ENCODE data around the gene POM121L2.
A peak's percentile ranks its signal among the peaks of the same experiment; 100 is the strongest.

The POM121L2 gene

GRCh38 chr6:27293436-27294098 lies 18.5 kb downstream of the POM121L2 start:
- Histone ChIP-seq H3K4me1 (ENCODE audit: control insufficient read depth, insufficient read depth, low read length) (peaks cover 8% of the 10 kb centered on the region), H3K9me3 (ENCODE audit: control insufficient read depth, insufficient read depth, low read depth, low read length) (no peaks in the 10 kb centered on the region), H3K4me3 (ENCODE audit: low read depth, low read length) (peak overlapping the region; percentile 90), H3K9ac (ENCODE audit: low read length) (no peak overlapping the region), H3K27me3 (ENCODE audit: control insufficient read depth, insufficient read depth, low read length) (peaks cover 39% of the 10 kb centered on the region), H3K36me3 (ENCODE audit: control insufficient read depth, insufficient read depth, low read length) (no peaks in the 10 kb centered on the region), H3K27ac (ENCODE audit: low read depth, low read length) (no peak overlapping the region)

GRCh38 chr6:27290850-27291208 lies 21.2 kb downstream of the POM121L2 start:
- peak overlapping the region; percentile 3 for H3K9ac ChIP-seq (ENCODE audit: low read length)
- no peaks in the 10 kb centered on the region for H3K36me3 ChIP-seq (ENCODE audit: control insufficient read depth, insufficient read depth, low read length)
- H3K4me3 ChIP-seq (ENCODE audit: low read depth, low read length), result peak overlapping the region; percentile 59
- H3K4me1 ChIP-seq (ENCODE audit: control insufficient read depth, insufficient read depth, low read length), result peaks cover 9% of the 10 kb centered on the region
- H3K9me3 ChIP-seq (ENCODE audit: control insufficient read depth, insufficient read depth, low read depth, low read length), result no peaks in the 10 kb centered on the region
- no peak overlapping the region for H3K27ac ChIP-seq (ENCODE audit: low read depth, low read length)
- H3K27me3 ChIP-seq (ENCODE audit: control insufficient read depth, insufficient read depth, low read length), result peaks cover 60% of the 10 kb centered on the region

DNA sequence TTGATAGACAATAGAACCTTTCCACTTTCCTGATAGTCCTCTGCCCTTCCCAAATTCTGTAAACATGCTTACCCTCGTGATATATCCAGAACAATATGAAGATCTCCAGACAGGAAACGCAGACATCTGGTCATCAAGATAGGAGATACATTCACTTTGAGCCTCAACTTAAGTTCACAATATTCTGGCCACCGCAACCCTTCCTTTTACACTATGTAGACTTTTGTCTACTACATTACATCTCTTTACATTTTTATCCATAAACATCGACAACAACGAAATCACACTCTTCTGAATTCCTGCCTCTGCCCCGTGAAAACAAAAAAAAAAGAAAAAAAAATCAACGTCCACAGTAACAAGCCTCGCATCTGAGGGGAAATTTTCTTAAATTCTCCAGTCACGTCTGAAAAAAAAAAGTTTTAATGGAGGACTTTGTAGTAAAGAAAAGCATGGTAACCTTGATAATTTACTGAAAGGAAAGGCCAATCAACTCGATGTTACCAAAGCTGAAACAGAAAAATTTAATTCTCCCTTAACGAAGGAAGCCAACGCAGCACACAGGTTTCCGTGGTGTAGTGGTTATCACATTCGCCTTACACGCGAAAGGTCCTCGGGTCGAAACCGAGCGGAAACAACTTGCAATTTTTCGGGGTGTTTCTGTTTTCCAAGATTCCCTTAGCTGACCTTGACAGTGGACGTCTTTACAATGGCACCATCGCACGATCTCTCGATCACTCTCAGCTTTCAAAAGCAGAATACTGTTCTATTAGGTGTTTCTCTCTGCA lies 21.8 kb downstream of the POM121L2 start:
- Histone ChIP-seq H3K9me3 (ENCODE audit: control insufficient read depth, insufficient read depth, low read depth, low read length) (no peaks in the 10 kb centered on the region), H3K4me3 (ENCODE audit: low read depth, low read length) (peak overlapping the region; percentile 59), H3K4me1 (ENCODE audit: control insufficient read depth, insufficient read depth, low read length) (peaks cover 9% of the 10 kb centered on the region), H3K36me3 (ENCODE audit: control insufficient read depth, insufficient read depth, low read length) (no peaks in the 10 kb centered on the region), H3K27ac (ENCODE audit: low read depth, low read length) (no peak overlapping the region), H3K9ac (ENCODE audit: low read length) (no peak overlapping the region), H3K27me3 (ENCODE audit: control insufficient read depth, insufficient read depth, low read length) (peaks cover 62% of the 10 kb centered on the region)

- Histone ChIP-seq H3K4me1 (ENCODE audit: control insufficient read depth, insufficient read depth, low read length) (peaks cover 9% of the 10 kb centered on the region), H3K9me3 (ENCODE audit: control insufficient read depth, insufficient read depth, low read depth, low read length) (no peaks in the 10 kb centered on the region), H3K27ac (ENCODE audit: low read depth, low read length) (no peak overlapping the region), H3K9ac (ENCODE audit: low read length) (peak overlapping the region; percentile 29), H3K36me3 (ENCODE audit: control insufficient read depth, insufficient read depth, low read length) (no peaks in the 10 kb centered on the region), H3K27me3 (ENCODE audit: control insufficient read depth, insufficient read depth, low read length) (peaks cover 62% of the 10 kb centered on the region), H3K4me3 (ENCODE audit: low read depth, low read length) (peak overlapping the region; percentile 79)
Observed at GRCh38 chr6:27288136-27289044, 23.7 kb downstream of the POM121L2 start.

- peak overlapping the region; percentile 29 for H3K9ac ChIP-seq (ENCODE audit: low read length)
Observed at GRCh38 chr6:27287751-27288135, 24.3 kb downstream of the POM121L2 start.

DNA sequence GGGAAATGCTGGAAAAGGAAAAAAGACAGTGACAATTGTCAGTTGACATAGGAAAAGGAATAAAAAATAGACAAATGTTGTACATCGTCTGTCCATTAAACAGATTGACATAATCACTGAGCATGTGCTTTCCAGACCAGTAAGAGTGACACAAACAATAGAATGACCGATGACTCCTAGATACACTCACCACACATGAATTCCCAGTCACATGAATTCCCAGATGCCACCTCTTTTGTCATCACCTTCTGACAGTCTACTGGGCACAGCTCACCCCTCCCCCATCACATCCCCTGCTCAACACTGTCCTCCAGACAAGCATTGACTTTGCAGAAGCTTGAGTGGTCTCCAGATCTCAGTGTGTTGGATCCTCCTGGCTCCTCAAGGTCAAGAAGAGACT lies 25.9 kb downstream of the POM121L2 start:
- no peaks in the 10 kb centered on the region for H3K36me3 ChIP-seq (ENCODE audit: control insufficient read depth, insufficient read depth, low read length)
- peaks cover 52% of the 10 kb centered on the region for H3K27me3 ChIP-seq (ENCODE audit: control insufficient read depth, insufficient read depth, low read length)
- H3K9ac ChIP-seq (ENCODE audit: low read length), result no peak overlapping the region
- H3K4me1 ChIP-seq (ENCODE audit: control insufficient read depth, insufficient read depth, low read length), result peaks cover 9% of the 10 kb centered on the region
- no peak overlapping the region for H3K4me3 ChIP-seq (ENCODE audit: low read depth, low read length)
- H3K9me3 ChIP-seq (ENCODE audit: control insufficient read depth, insufficient read depth, low read depth, low read length), result no peaks in the 10 kb centered on the region
- H3K27ac ChIP-seq (ENCODE audit: low read depth, low read length), result no peak overlapping the region

More at GRCh38 chr6:27287751-27288135, 24.3 kb downstream of the POM121L2 start:
- H3K4me3 ChIP-seq (ENCODE audit: low read depth, low read length), result peak overlapping the region; percentile 79
- H3K36me3 ChIP-seq (ENCODE audit: control insufficient read depth, insufficient read depth, low read length), result no peaks in the 10 kb centered on the region
- H3K27ac ChIP-seq (ENCODE audit: low read depth, low read length), result no peak overlapping the region
- H3K9me3 ChIP-seq (ENCODE audit: control insufficient read depth, insufficient read depth, low read depth, low read length), result no peaks in the 10 kb centered on the region
- peaks cover 62% of the 10 kb centered on the region for H3K27me3 ChIP-seq (ENCODE audit: control insufficient read depth, insufficient read depth, low read length)
- H3K4me1 ChIP-seq (ENCODE audit: control insufficient read depth, insufficient read depth, low read length), result peaks cover 9% of the 10 kb centered on the region

GRCh38 chr6:27283279-27283678 lies 28.8 kb downstream of the POM121L2 start:
- no peaks in the 10 kb centered on the region for H3K9me3 ChIP-seq (ENCODE audit: control insufficient read depth, insufficient read depth, low read depth, low read length)
- H3K27me3 ChIP-seq (ENCODE audit: control insufficient read depth, insufficient read depth, low read length), result peaks cover 29% of the 10 kb centered on the region
- H3K27ac ChIP-seq (ENCODE audit: low read depth, low read length), result no peak overlapping the region
- no peak overlapping the region for H3K9ac ChIP-seq (ENCODE audit: low read length)
- H3K4me3 ChIP-seq (ENCODE audit: low read depth, low read length), result no peak overlapping the region
- H3K36me3 ChIP-seq (ENCODE audit: control insufficient read depth, insufficient read depth, low read length), result no peaks in the 10 kb centered on the region
- no peaks in the 10 kb centered on the region for H3K4me1 ChIP-seq (ENCODE audit: control insufficient read depth, insufficient read depth, low read length)

GRCh38 chr6:27281569-27281968 lies 30.5 kb downstream of the POM121L2 start:
- Histone ChIP-seq H3K27ac (ENCODE audit: low read depth, low read length) (no peak overlapping the region), H3K36me3 (ENCODE audit: control insufficient read depth, insufficient read depth, low read length) (no peaks in the 10 kb centered on the region), H3K4me3 (ENCODE audit: low read depth, low read length) (peak overlapping the region; percentile 73), H3K4me1 (ENCODE audit: control insufficient read depth, insufficient read depth, low read length) (no peaks in the 10 kb centered on the region), H3K27me3 (ENCODE audit: control insufficient read depth, insufficient read depth, low read length) (peaks cover 15% of the 10 kb centered on the region; the same call in 1 of the 2 replicates), H3K9ac (ENCODE audit: low read length) (no peak overlapping the region), H3K9me3 (ENCODE audit: control insufficient read depth, insufficient read depth, low read depth, low read length) (no peaks in the 10 kb centered on the region)

DNA sequence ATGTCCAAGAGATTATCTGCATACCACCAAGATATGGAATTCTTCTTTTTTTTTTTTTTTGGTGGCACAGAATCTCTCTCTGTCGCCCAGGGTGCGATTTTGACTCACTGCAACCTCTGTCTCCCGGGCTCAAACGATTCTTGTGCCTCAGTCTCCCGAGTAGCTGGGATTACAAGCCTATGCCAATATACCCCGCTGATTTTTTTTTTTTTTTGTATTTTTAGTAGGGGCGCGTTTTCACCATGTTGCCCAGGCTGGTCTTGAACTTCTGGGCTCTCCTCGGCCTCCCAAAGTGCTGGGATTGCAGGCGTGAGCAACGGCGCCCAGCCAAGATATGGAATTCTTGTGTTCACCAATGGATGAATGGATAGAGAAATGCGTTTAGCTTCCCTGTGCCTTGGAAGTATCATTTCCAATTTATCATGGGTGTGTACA lies 31.0 kb downstream of the POM121L2 start:
- H3K9ac ChIP-seq (ENCODE audit: low read length), result peak overlapping the region; percentile 38
- no peaks in the 10 kb centered on the region for H3K9me3 ChIP-seq (ENCODE audit: control insufficient read depth, insufficient read depth, low read depth, low read length)
- H3K4me1 ChIP-seq (ENCODE audit: control insufficient read depth, insufficient read depth, low read length), result no peaks in the 10 kb centered on the region
- peaks cover 12% of the 10 kb centered on the region for H3K27me3 ChIP-seq (ENCODE audit: control insufficient read depth, insufficient read depth, low read length)
- H3K4me3 ChIP-seq (ENCODE audit: low read depth, low read length), result peak overlapping the region; percentile 73
- H3K27ac ChIP-seq (ENCODE audit: low read depth, low read length), result no peak overlapping the region
- H3K36me3 ChIP-seq (ENCODE audit: control insufficient read depth, insufficient read depth, low read length), result no peaks in the 10 kb centered on the region

- H3K36me3 ChIP-seq (ENCODE audit: control insufficient read depth, insufficient read depth, low read length), result no peaks in the 10 kb centered on the region
- H3K27ac ChIP-seq (ENCODE audit: low read depth, low read length), result no peak overlapping the region
- peak overlapping the region; percentile 21 for H3K9ac ChIP-seq (ENCODE audit: low read length)
- H3K4me3 ChIP-seq (ENCODE audit: low read depth, low read length), result peak overlapping the region; percentile 73
- no peaks in the 10 kb centered on the region for H3K4me1 ChIP-seq (ENCODE audit: control insufficient read depth, insufficient read depth, low read length)
- no peaks in the 10 kb centered on the region for H3K9me3 ChIP-seq (ENCODE audit: control insufficient read depth, insufficient read depth, low read depth, low read length)
- H3K27me3 ChIP-seq (ENCODE audit: control insufficient read depth, insufficient read depth, low read length), result peaks cover 12% of the 10 kb centered on the region
Observed at GRCh38 chr6:27280540-27281000, 31.5 kb downstream of the POM121L2 start.
